IPS-20b (cell line): ENCODE results near the gene LLGL1.

Source experiments
- H3K27ac ChIP-seq: one replicate; pipeline ENCODE4 v1.5.1; 2013; ENCODE audit warnings: low read length
- H3K27me3 ChIP-seq: 2 replicates; pipeline ENCODE4 v1.6.1; 2013; ENCODE audit warnings: mild to moderate bottlenecking, low read length, inconsistent platforms; ENCODE audit not compliant: insufficient read depth
- H3K36me3 ChIP-seq: 2 replicates; pipeline ENCODE4 v1.6.1; 2013; ENCODE audit warnings: low read depth, mild to moderate bottlenecking, inconsistent platforms, low read length, moderate library complexity; ENCODE audit not compliant: insufficient read depth
- H3K4me1 ChIP-seq: 2 replicates; pipeline ENCODE4 v1.6.1; 2013; ENCODE audit warnings: mild to moderate bottlenecking, control low read depth, inconsistent platforms, low read length, moderate library complexity; ENCODE audit not compliant: insufficient read depth
- H3K4me3 ChIP-seq: 2 replicates; pipeline ENCODE4 v1.5.1; 2013; ENCODE audit warnings: mild to moderate bottlenecking, low read length, inconsistent platforms
- H3K9ac ChIP-seq: 2 replicates; pipeline ENCODE4 v1.6.1; 2013; ENCODE audit warnings: low read depth, mild to moderate bottlenecking, inconsistent platforms, low read length, moderate library complexity
- H3K9me3 ChIP-seq: 2 replicates; pipeline ENCODE4 v1.6.1; 2013; ENCODE audit warnings: mild to moderate bottlenecking, low read depth, low read length, inconsistent platforms; ENCODE audit not compliant: insufficient read depth

Gene LLGL1

DNA sequence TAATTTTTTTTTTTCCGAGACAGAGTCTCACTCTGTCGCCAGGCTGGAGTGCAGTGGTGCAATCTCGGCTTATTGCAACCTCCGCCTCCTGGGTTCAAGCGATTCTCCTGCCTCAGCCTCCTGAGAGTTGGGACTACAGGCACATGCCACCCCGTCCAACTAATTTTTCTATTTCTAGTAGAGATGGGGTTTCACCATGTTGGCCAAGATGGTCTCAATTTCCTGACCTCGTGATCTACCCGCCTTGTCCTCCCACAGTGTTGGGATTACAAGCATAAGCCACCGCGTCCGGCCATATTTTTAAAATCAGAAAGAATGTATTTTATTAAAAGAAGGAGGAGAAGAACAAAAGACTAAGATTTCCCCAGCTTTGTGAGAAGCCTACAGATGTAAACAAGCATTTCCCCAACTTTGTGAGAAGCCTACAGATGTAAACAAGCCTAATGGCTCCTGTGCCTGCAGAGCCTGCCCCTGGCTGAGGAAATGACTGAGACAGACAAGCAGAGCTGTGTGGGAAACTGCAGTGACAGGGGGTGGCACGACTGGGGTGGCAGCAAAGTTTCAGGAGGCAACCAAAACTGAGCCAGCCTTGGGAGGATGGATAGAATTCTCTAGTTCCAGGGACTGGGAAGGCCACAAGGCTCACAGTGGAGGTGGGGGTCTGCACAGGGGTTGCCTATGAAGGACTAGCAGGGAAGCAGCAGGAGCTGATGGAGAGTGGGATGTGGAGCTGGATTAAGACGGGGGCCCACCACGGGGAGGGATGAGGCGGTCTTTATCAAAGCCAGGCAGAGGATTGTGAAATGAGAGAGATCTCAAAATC is 66.5 kb downstream of the LLGL1 start:
- Histone ChIP-seq H3K36me3 (peaks cover 76% of the 10 kb centered on the region), H3K27me3 (no peaks in the 10 kb centered on the region), H3K9me3 (no peaks in the 10 kb centered on the region), H3K9ac (no peak overlapping the region), H3K27ac (no peak overlapping the region), H3K4me1 (no peaks in the 10 kb centered on the region), H3K4me3 (no peak overlapping the region)
